Activated CD4-positive, alpha-beta T cell treated with anti-CD3 and anti-CD28 coated beads for 4 hours (primary cell): Measurements from ENCODE around the gene ACBD4.
A peak's percentile ranks its signal among the peaks of the same experiment; 100 is the strongest.
"Not testable (repeated sequence)": the region's sequence is repeated elsewhere in the genome, so short reads cannot be mapped to it uniquely, and the experiment has no call there.

ENCODE experiments used
- DNase-seq, 2 donors: peaks; one replicate each; pipeline ENCODE4 v3.0.0-alpha.2; 2020

ACBD4 gene

GRCh38 chr17:45121055-45121454 lies 14.4 kb upstream of the ACBD4 start:
- DNase-seq = no peak

GRCh38 chr17:45123076-45123770 lies 12.3 kb upstream of the ACBD4 start:
- no peak for DNase-seq

- DNase-seq = peak in 1 of 2 donors; percentile 25
Observed at GRCh38 chr17:45123930-45124796, 11.3 kb upstream of the ACBD4 start.

- DNase-seq = not testable (repeated sequence)
Observed at GRCh38 chr17:45124797-45125122, 10.7 kb upstream of the ACBD4 start.

- DNase-seq = no peak
Observed at GRCh38 chr17:45125509-45125908, 10.0 kb upstream of the ACBD4 start.

- DNase-seq = no peak
Observed at GRCh38 chr17:45127207-45127547, 8.3 kb upstream of the ACBD4 start.

GRCh38 chr17:45127548-45128300 lies 7.8 kb upstream of the ACBD4 start:
- DNase-seq = no peak

GRCh38 chr17:45128331-45128730 lies 7.2 kb upstream of the ACBD4 start:
- no peak for DNase-seq

- no peak for DNase-seq
Observed at GRCh38 chr17:45128989-45129388, 6.5 kb upstream of the ACBD4 start.

GRCh38 chr17:45129426-45129939 lies 6.0 kb upstream of the ACBD4 start:
- no peak for DNase-seq

GRCh38 chr17:45129940-45130680 lies 5.4 kb upstream of the ACBD4 start:
- DNase-seq = no peak

- DNase-seq = no peak
Observed at GRCh38 chr17:45130681-45131615, 4.5 kb upstream of the ACBD4 start.

- peak; percentile 50 to 55 for DNase-seq
Observed at GRCh38 chr17:45131616-45132319, 3.7 kb upstream of the ACBD4 start.

GRCh38 chr17:45132320-45132571 lies 3.2 kb upstream of the ACBD4 start, which contains the start of gene PLCD3:
Gene PLCD3 (minus strand): TSS chr17:45132515. CDS start chr17:45132410, 105 bp downstream.
- DNase-seq = no peak

- peak; percentile 69 to 76 for DNase-seq
Observed at GRCh38 chr17:45132572-45133463, 2.7 kb upstream of the ACBD4 start.

- no peak for DNase-seq
Observed at GRCh38 chr17:45135978-45136791, 698 bp downstream of the ACBD4 start.

GRCh38 chr17:45136846-45137560 lies 1.5 kb downstream of the ACBD4 start:
- DNase-seq = no peak

- DNase-seq = no peak
Observed at GRCh38 chr17:45137561-45138305, 2.2 kb downstream of the ACBD4 start.
